ENCODE measurements around the gene GSTK1.

The GSTK1 gene

GRCh38 chr7:143287935-143288826, 24.9 kb downstream of the GSTK1 start, which contains the start of gene CASP2 (continued):
- TF ChIP-seq SCRT2 (tag by site-specific recombination; IDR thresholded peaks at IDR 0.05) (no peak), ZNF521 (tag by site-specific recombination; IDR thresholded peaks at IDR 0.05) (no peak), GLI2 (tag by site-specific recombination; IDR thresholded peaks at IDR 0.05; ENCODE audit: borderline replicate concordance, low read depth) (no peak), ZFP41 (tag by site-specific recombination; IDR thresholded peaks at IDR 0.05; ENCODE audit: borderline replicate concordance) (no peak), ZNF311 (tag by site-specific recombination; IDR thresholded peaks at IDR 0.05; ENCODE audit: borderline replicate concordance) (no peak), HOXA7 (CRISPR knock-in tag; IDR thresholded peaks at IDR 0.05; ENCODE audit: borderline replicate concordance) (no peak), ZNF510 (tag by site-specific recombination; IDR thresholded peaks at IDR 0.05; ENCODE audit: insufficient replicate concordance) (no peak), ZFP3 (tag by site-specific recombination; IDR thresholded peaks at IDR 0.05; ENCODE audit: low read depth) (no peak), ZSCAN16 (tag by site-specific recombination; IDR thresholded peaks at IDR 0.05) (no peak), ZNF292 (tag by site-specific recombination; IDR thresholded peaks at IDR 0.05; ENCODE audit: borderline replicate concordance, low read depth) (no peak), ZNF2 (tag by site-specific recombination; IDR thresholded peaks at IDR 0.05) (peak; percentile 52), SETDB1 (IDR thresholded peaks at IDR 0.05; ENCODE audit: insufficient read length, low read length) (peak; percentile 84), ZNF48 (tag by site-specific recombination; IDR thresholded peaks at IDR 0.05) (no peak), ZNF549 (tag by site-specific recombination; IDR thresholded peaks at IDR 0.05) (no peak), ZNF302 (tag by site-specific recombination; IDR thresholded peaks at IDR 0.05; ENCODE audit: low read depth) (no peak), ZNF19 (tag by site-specific recombination; IDR thresholded peaks at IDR 0.05; ENCODE audit: low read depth) (no peak), HIC1 (tag by site-specific recombination; IDR thresholded peaks at IDR 0.05) (no peak), SP3 (tag by site-specific recombination; IDR thresholded peaks at IDR 0.05) (peak; percentile 94), ZNF174 (tag by site-specific recombination; IDR thresholded peaks at IDR 0.05) (no peak), ZNF426 (tag by site-specific recombination; IDR thresholded peaks at IDR 0.05) (no peak), ZNF621 (tag by site-specific recombination; IDR thresholded peaks at IDR 0.05) (no peak), ZNF654 (tag by site-specific recombination; IDR thresholded peaks at IDR 0.05; ENCODE audit: low read depth) (no peak), MEIS1 (CRISPR knock-in tag; IDR thresholded peaks at IDR 0.05; ENCODE audit: borderline replicate concordance) (no peak), MZF1 (tag by site-specific recombination; IDR thresholded peaks at IDR 0.05; ENCODE audit: borderline replicate concordance) (no peak), ZEB2 (tag by site-specific recombination; IDR thresholded peaks at IDR 0.05) (peak; percentile 84), ZNF133 (tag by site-specific recombination; IDR thresholded peaks at IDR 0.05) (no peak), ZNF239 (tag by site-specific recombination; IDR thresholded peaks at IDR 0.05) (no peak), ZNF544 (tag by site-specific recombination; IDR thresholded peaks at IDR 0.05) (no peak), ZNF214 (tag by site-specific recombination; IDR thresholded peaks at IDR 0.05; ENCODE audit: borderline replicate concordance) (no peak), ZNF677 (tag by site-specific recombination; IDR thresholded peaks at IDR 0.05) (no peak), ATF2 (tag by site-specific recombination; IDR thresholded peaks at IDR 0.05; ENCODE audit: low read depth) (no peak), ZNF791 (tag by site-specific recombination; IDR thresholded peaks at IDR 0.05) (no peak), ZSCAN30 (tag by site-specific recombination; IDR thresholded peaks at IDR 0.05) (peak; percentile 75), FEZF1 (tag by site-specific recombination; IDR thresholded peaks at IDR 0.05) (no peak), MYNN (tag by site-specific recombination; IDR thresholded peaks at IDR 0.05; ENCODE audit: borderline replicate concordance) (no peak), KLF8 (tag by site-specific recombination; IDR thresholded peaks at IDR 0.05) (peak; percentile 70), ZSCAN23 (tag by site-specific recombination; IDR thresholded peaks at IDR 0.05) (no peak), OSR2 (tag by site-specific recombination; IDR thresholded peaks at IDR 0.05) (no peak), YY1 (tag by site-specific recombination; IDR thresholded peaks at IDR 0.05) (peak; percentile 90), KLF1 (tag by site-specific recombination; IDR thresholded peaks at IDR 0.05) (0 out of 2 replicates have a peak, but pooled peaks have one; percentile 51)

Measured in HEK293 (cell line).